H9 (cell line): ENCODE data around the gene NUAK2. TPM values are rescaled to one million over a fixed set of nuclear protein-coding genes. Genes with fewer than 3 reads are reported as not detected.

Experiments
- DNase-seq: peaks from one replicate; pipeline ENCODE4 v3.0.0-alpha.2; 2017
- H2AFZ ChIP-seq: one replicate; pipeline ENCODE4 v1.6.1; 2013; ENCODE audit warnings: mild to moderate bottlenecking, low read length, control low read depth, moderate library complexity
- H2AK5ac ChIP-seq: 2 replicates; pipeline ENCODE4 v1.6.1; 2013; ENCODE audit warnings: low read length, control low read depth, mixed read lengths; ENCODE audit not compliant: insufficient read length
- H2BK120ac ChIP-seq: one replicate; pipeline ENCODE4 v1.6.1; 2013; ENCODE audit warnings: low read depth, mild to moderate bottlenecking, low read length, control low read depth, inconsistent platforms; ENCODE audit not compliant: poor library complexity, severe bottlenecking
- H2BK12ac ChIP-seq: 2 replicates; pipeline ENCODE4 v1.6.1; 2013; ENCODE audit warnings: low read length, control low read depth, mixed read lengths, low read depth; ENCODE audit not compliant: insufficient read length
- H2BK15ac ChIP-seq: 2 replicates; pipeline ENCODE4 v1.6.1; 2013; ENCODE audit warnings: low read depth, low read length, control low read depth
- H2BK20ac ChIP-seq: one replicate; pipeline ENCODE4 v1.6.1; 2013; ENCODE audit warnings: low read depth, mild to moderate bottlenecking, low read length, control low read depth, inconsistent platforms; ENCODE audit not compliant: poor library complexity, severe bottlenecking
- H2BK5ac ChIP-seq: 2 replicates; pipeline ENCODE4 v1.6.1; 2013; ENCODE audit warnings: low read length, control low read depth, mixed read lengths; ENCODE audit not compliant: insufficient read length
- H3K14ac ChIP-seq: 2 replicates; pipeline ENCODE4 v1.6.1; 2013; ENCODE audit warnings: low read length, control low read depth; ENCODE audit not compliant: insufficient read depth
- H3K18ac ChIP-seq: 2 replicates; pipeline ENCODE4 v1.6.1; 2013; ENCODE audit warnings: low read depth, mild to moderate bottlenecking, mixed read lengths, low read length, control low read depth; ENCODE audit not compliant: insufficient read length
- H3K23ac ChIP-seq: 2 replicates; pipeline ENCODE4 v1.6.1; 2013; ENCODE audit warnings: low read length, control low read depth, mixed read lengths, low read depth; ENCODE audit not compliant: insufficient read length
- H3K23me2 ChIP-seq: 2 replicates; pipeline ENCODE4 v1.6.1; 2013; ENCODE audit warnings: low read depth, mild to moderate bottlenecking, mixed read lengths, low read length, control low read depth; ENCODE audit not compliant: insufficient read length, poor library complexity, severe bottlenecking
- H3K27ac ChIP-seq: 2 replicates; pipeline ENCODE4 v1.5.1; 2013; ENCODE audit warnings: low read length, control low read depth, mixed read lengths, low read depth; ENCODE audit not compliant: insufficient read length
- H3K27me3 ChIP-seq: 2 replicates; pipeline ENCODE4 v1.6.1; 2013; ENCODE audit warnings: low read length, control low read depth, inconsistent platforms; ENCODE audit not compliant: insufficient read depth
- H3K4ac ChIP-seq: 2 replicates; pipeline ENCODE4 v1.6.1; 2013; ENCODE audit warnings: low read depth, mild to moderate bottlenecking, control low read depth, inconsistent platforms, low read length, moderate library complexity
- H3K4me1 ChIP-seq: 2 replicates; pipeline ENCODE4 v1.6.1; 2013; ENCODE audit warnings: low read length, control low read depth, inconsistent platforms; ENCODE audit not compliant: insufficient read depth
- H3K4me2 ChIP-seq: 2 replicates; pipeline ENCODE4 v1.6.1; 2013; ENCODE audit warnings: low read length, control low read depth, mixed read lengths; ENCODE audit not compliant: insufficient read length, insufficient read depth
- H3K56ac ChIP-seq: 2 replicates; pipeline ENCODE4 v1.6.1; 2013; ENCODE audit warnings: low read depth, mild to moderate bottlenecking, mixed read lengths, low read length, control low read depth; ENCODE audit not compliant: insufficient read length
- H3K79me1 ChIP-seq: 2 replicates; pipeline ENCODE4 v1.6.1; 2013; ENCODE audit warnings: low read depth, mild to moderate bottlenecking, moderate library complexity, low read length, control low read depth, inconsistent platforms; ENCODE audit not compliant: insufficient read depth, poor library complexity, severe bottlenecking
- H3K79me2 ChIP-seq: 2 replicates; pipeline ENCODE4 v1.6.1; 2013; ENCODE audit warnings: low read length, control low read depth, inconsistent platforms; ENCODE audit not compliant: insufficient read depth
- H3K9ac ChIP-seq: 2 replicates; pipeline ENCODE4 v1.6.1; 2013; ENCODE audit warnings: low read length, control low read depth, mixed read lengths; ENCODE audit not compliant: insufficient read length; ENCODE audit errors: extremely low read depth
- H3K9me3 ChIP-seq: one replicate; pipeline ENCODE4 v1.6.1; 2013; ENCODE audit warnings: low read depth, low read length, inconsistent platforms; ENCODE audit not compliant: control insufficient read depth
- H3T11ph ChIP-seq: one replicate; pipeline ENCODE4 v1.6.1; 2013; ENCODE audit warnings: mild to moderate bottlenecking, low read length, control low read depth, inconsistent platforms
- H4K20me1 ChIP-seq: one replicate; pipeline ENCODE4 v1.6.1; 2013; ENCODE audit not compliant: control insufficient read depth, insufficient read length, insufficient read depth
- H4K5ac ChIP-seq: 2 replicates; pipeline ENCODE4 v1.6.1; 2013; ENCODE audit warnings: low read depth, mild to moderate bottlenecking, mixed read lengths, low read length, control low read depth; ENCODE audit not compliant: insufficient read length
- H4K8ac ChIP-seq: replicated peaks from 2 replicates; pipeline ENCODE4 v1.6.1; 2013; ENCODE audit warnings: low read length, control low read depth, mixed read lengths, low read depth; ENCODE audit not compliant: insufficient read length
- H4K91ac ChIP-seq: 2 replicates; pipeline ENCODE4 v1.6.1; 2013; ENCODE audit warnings: low read depth, mild to moderate bottlenecking, moderate library complexity, mixed read lengths, low read length, control low read depth; ENCODE audit not compliant: insufficient read length
- H3K27ac Mint-ChIP-seq, 3 experiments: 2 replicates in 2 of 3; 3 replicates in 1 of 3; pipeline ENCODE4 v1.8.0; 2020 to 2021; ENCODE audit warnings: mixed read lengths in 3 of 3, mild to moderate bottlenecking in 1 of 3, moderate library complexity in 1 of 3
- H3K27me3 Mint-ChIP-seq: 2 replicates; pipeline ENCODE4 v1.8.0; 2021; ENCODE audit warnings: low read depth, mild to moderate bottlenecking, moderate library complexity, mixed read lengths
- H3K36me3 Mint-ChIP-seq, 3 experiments: 2 replicates in 2 of 3; 3 replicates in 1 of 3; pipeline ENCODE4 v1.8.0; 2020 to 2021; ENCODE audit warnings: low read depth in 3 of 3, mixed read lengths in 3 of 3; ENCODE audit not compliant: insufficient read depth in 1 of 3
- H3K4me1 Mint-ChIP-seq, 2 experiments: 2 replicates each; pipeline ENCODE4 v1.8.0; 2020; ENCODE audit warnings: mixed read lengths in 2 of 2
- H3K4me3 Mint-ChIP-seq, 2 experiments: 2 replicates in 1 of 2; 3 replicates in 1 of 2; pipeline ENCODE4 v1.8.0; 2020 to 2021; ENCODE audit warnings: mild to moderate bottlenecking in 2 of 2, mixed read lengths in 2 of 2, moderate library complexity in 1 of 2
- H3K9me3 Mint-ChIP-seq, 2 experiments: 2 replicates in 1 of 2; 3 replicates in 1 of 2; pipeline ENCODE4 v1.8.0; 2020; ENCODE audit warnings: mild to moderate bottlenecking in 2 of 2, mixed read lengths in 2 of 2, moderate library complexity in 1 of 2
- WGBS: extraction: QIAGEN DNeasy Blood & Tissue Kit; methylation state at CpG from one replicate; pipeline ENCODE4 v1.1.7; 2013; ENCODE audit warnings: missing lambda C conversion rate, low lambda C conversion rate, mixed read lengths; ENCODE audit not compliant: insufficient read length; ENCODE audit errors: extremely low coverage; 5-methylcytosine and 5-hydroxymethylcytosine counted together
- total RNA-seq: library from RNA; stranded (reverse); gene quantifications from 2 replicates; pipeline ENCODE4 v1.2.1, GENCODE V29; 2021
- TF ChIP-seq, protein P1 (sequence below): fragments of 200-600 bp; sonication (generic); conservative IDR thresholded peaks from 3 replicates; pipeline ENCODE4 v1.8.0; 2021; ENCODE audit warnings: antibody characterized with exemption, mild to moderate bottlenecking

The NUAK2 gene
- total RNA-seq, 1 experiment from 2014 or later, result 15.4 TPM

GRCh38 chr1:205258719-205259118 lies 62.8 kb downstream of the NUAK2 start:
- Histone ChIP-seq H2BK12ac (no peak overlapping the region), H3K18ac (no peak overlapping the region), H3K27ac (no peak overlapping the region), H3K56ac (no peak overlapping the region), H3K79me1 (no peaks in the 10 kb centered on the region), H2BK15ac (no peak overlapping the region), H2BK20ac (no peak overlapping the region), H3T11ph (no peak overlapping the region), H3K4me2 (no peak overlapping the region), H4K8ac (no peak overlapping the region), H3K9me3 (no peaks in the 10 kb centered on the region), H3K23me2 (no peaks in the 10 kb centered on the region), H3K79me2 (no peaks in the 10 kb centered on the region), H2BK5ac (no peak overlapping the region), H4K5ac (no peak overlapping the region), H3K27me3 (no peaks in the 10 kb centered on the region), H2BK120ac (no peak overlapping the region), H4K91ac (no peak overlapping the region), H3K4ac (no peak overlapping the region), H3K4me1 (peaks cover 8% of the 10 kb centered on the region), H3K23ac (no peak overlapping the region), H2AK5ac (no peak overlapping the region), H4K20me1 (no peaks in the 10 kb centered on the region), H3K14ac (no peak overlapping the region), H2AFZ (no peak overlapping the region), H3K9ac (no peak overlapping the region)
- Mint-ChIP-seq H3K4me1 (peaks cover 43% of the 10 kb centered on the region in 2 experiments), H3K27ac (peak overlapping the region in 2 of 3 experiments; percentile 87 to 88; a peak in 2 of 7 replicates), H3K9me3 (no peaks in the 10 kb centered on the region), H3K27me3 (no peaks in the 10 kb centered on the region; the same call in 1 of the 2 replicates), H3K4me3 (no peak overlapping the region; a peak in 1 of 5 replicates), H3K36me3 (no peaks in the 10 kb centered on the region)
- DNase-seq, result no peak
- WGBS, result no CpG with 5 or more reads among the region's 8 CpGs
- TF ChIP-seq, protein P1, sequence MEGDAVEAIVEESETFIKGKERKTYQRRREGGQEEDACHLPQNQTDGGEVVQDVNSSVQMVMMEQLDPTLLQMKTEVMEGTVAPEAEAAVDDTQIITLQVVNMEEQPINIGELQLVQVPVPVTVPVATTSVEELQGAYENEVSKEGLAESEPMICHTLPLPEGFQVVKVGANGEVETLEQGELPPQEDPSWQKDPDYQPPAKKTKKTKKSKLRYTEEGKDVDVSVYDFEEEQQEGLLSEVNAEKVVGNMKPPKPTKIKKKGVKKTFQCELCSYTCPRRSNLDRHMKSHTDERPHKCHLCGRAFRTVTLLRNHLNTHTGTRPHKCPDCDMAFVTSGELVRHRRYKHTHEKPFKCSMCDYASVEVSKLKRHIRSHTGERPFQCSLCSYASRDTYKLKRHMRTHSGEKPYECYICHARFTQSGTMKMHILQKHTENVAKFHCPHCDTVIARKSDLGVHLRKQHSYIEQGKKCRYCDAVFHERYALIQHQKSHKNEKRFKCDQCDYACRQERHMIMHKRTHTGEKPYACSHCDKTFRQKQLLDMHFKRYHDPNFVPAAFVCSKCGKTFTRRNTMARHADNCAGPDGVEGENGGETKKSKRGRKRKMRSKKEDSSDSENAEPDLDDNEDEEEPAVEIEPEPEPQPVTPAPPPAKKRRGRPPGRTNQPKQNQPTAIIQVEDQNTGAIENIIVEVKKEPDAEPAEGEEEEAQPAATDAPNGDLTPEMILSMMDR, result no peak
